ENCODE measurements around the gene HTT.
"Not testable (repeated sequence)": the region's sequence is repeated elsewhere in the genome, so short reads cannot be mapped to it uniquely, and the experiment has no call there.

HTT gene

GRCh38 chr4:3158841-3159240 is 84.4 kb downstream of the HTT start:
- no peak for DNase-seq (ENCODE audit: extremely low read depth in 1 of 2, low read depth in 1 of 2)

GRCh38 chr4:3160438-3160837 is 86.0 kb downstream of the HTT start:
- no peak for DNase-seq (ENCODE audit: extremely low read depth in 1 of 2, low read depth in 1 of 2)

GRCh38 chr4:3161044-3161443 is 86.6 kb downstream of the HTT start:
- not testable (repeated sequence) for DNase-seq (ENCODE audit: extremely low read depth in 1 of 2, low read depth in 1 of 2)

GRCh38 chr4:3166434-3166833 is 92.0 kb downstream of the HTT start:
- DNase-seq (ENCODE audit: extremely low read depth in 1 of 2, low read depth in 1 of 2), result not testable (repeated sequence)

- no peak for DNase-seq (ENCODE audit: extremely low read depth in 1 of 2, low read depth in 1 of 2)
Observed at GRCh38 chr4:3168029-3168428, 93.5 kb downstream of the HTT start.

- no peak for DNase-seq (ENCODE audit: extremely low read depth in 1 of 2, low read depth in 1 of 2)
Observed at GRCh38 chr4:3174371-3175338, 100.2 kb downstream of the HTT start.

- no peak for DNase-seq (ENCODE audit: extremely low read depth in 1 of 2, low read depth in 1 of 2)
Observed at GRCh38 chr4:3176367-3177229, 102.1 kb downstream of the HTT start.

- DNase-seq (ENCODE audit: extremely low read depth in 1 of 2, low read depth in 1 of 2), result no peak
Observed at GRCh38 chr4:3177426-3177825, 102.9 kb downstream of the HTT start.

- DNase-seq (ENCODE audit: extremely low read depth in 1 of 2, low read depth in 1 of 2), result no peak
Observed at GRCh38 chr4:3177905-3178304, 103.4 kb downstream of the HTT start.

GRCh38 chr4:3178351-3178750 is 103.9 kb downstream of the HTT start:
- no peak for DNase-seq (ENCODE audit: extremely low read depth in 1 of 2, low read depth in 1 of 2)

GRCh38 chr4:3179126-3179706 is 104.7 kb downstream of the HTT start:
- DNase-seq (ENCODE audit: extremely low read depth in 1 of 2, low read depth in 1 of 2), result no peak

GRCh38 chr4:3183008-3183407 is 108.5 kb downstream of the HTT start:
- DNase-seq (ENCODE audit: extremely low read depth in 1 of 2, low read depth in 1 of 2), result no peak

- DNase-seq (ENCODE audit: extremely low read depth in 1 of 2, low read depth in 1 of 2), result no peak
Observed at GRCh38 chr4:3184725-3185124, 110.2 kb downstream of the HTT start.

- no peak for DNase-seq (ENCODE audit: extremely low read depth in 1 of 2, low read depth in 1 of 2)
Observed at GRCh38 chr4:3186609-3187008, 112.1 kb downstream of the HTT start.

GRCh38 chr4:3188118-3188517 is 113.6 kb downstream of the HTT start:
- DNase-seq (ENCODE audit: extremely low read depth in 1 of 2, low read depth in 1 of 2), result no peak

GRCh38 chr4:3189459-3189858 is 115.0 kb downstream of the HTT start:
- no peak for DNase-seq (ENCODE audit: extremely low read depth in 1 of 2, low read depth in 1 of 2)

GRCh38 chr4:3190549-3190948 is 116.1 kb downstream of the HTT start:
- DNase-seq (ENCODE audit: extremely low read depth in 1 of 2, low read depth in 1 of 2), result no peak

GRCh38 chr4:3192188-3192587 is 117.7 kb downstream of the HTT start:
- DNase-seq (ENCODE audit: extremely low read depth in 1 of 2, low read depth in 1 of 2), result no peak

GRCh38 chr4:3192827-3193226 is 118.3 kb downstream of the HTT start:
- DNase-seq (ENCODE audit: extremely low read depth in 1 of 2, low read depth in 1 of 2), result no peak

GRCh38 chr4:3193531-3194203 is 119.2 kb downstream of the HTT start:
- DNase-seq (ENCODE audit: extremely low read depth in 1 of 2, low read depth in 1 of 2), result no peak

Measured in activated CD8-positive, alpha-beta memory T cell treated with anti-CD3 and anti-CD28 coated beads for 1 hour (primary cell).